ENCODE results near the gene LTBP1.

Gene LTBP1

DNA sequence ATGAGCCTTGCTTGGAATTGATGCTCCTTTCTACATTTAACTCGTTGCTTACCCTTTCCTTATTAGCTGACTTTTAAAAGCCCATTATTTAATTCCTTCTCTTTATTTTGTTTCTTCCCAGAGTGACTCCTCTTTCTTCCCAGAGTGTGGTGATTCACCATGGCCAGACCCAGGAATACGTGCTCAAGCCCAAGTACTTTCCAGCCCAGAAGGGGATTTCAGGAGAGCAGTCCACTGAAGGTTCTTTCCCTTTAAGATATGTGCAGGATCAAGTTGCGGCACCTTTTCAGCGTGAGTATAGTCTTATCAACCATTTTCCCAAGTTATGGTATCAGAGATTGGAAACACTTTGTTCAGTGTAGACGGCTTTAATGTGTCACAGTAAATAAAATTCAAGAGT is 163.7 kb downstream of the LTBP1 start:
- Histone ChIP-seq H3K4me3 (ENCODE audit: extremely low read depth, insufficient read depth, low read length, poor library complexity, severe bottlenecking) (no peak overlapping the region), H3K4me1 (ENCODE audit: control insufficient read depth, insufficient read depth, low read length, poor library complexity, severe bottlenecking) (peaks cover 34% of the 10 kb centered on the region), H3K27ac (ENCODE audit: low read depth, low read length, severe bottlenecking) (no peak overlapping the region), H3K9me3 (ENCODE audit: control insufficient read depth, low read length) (no peaks in the 10 kb centered on the region), H3K36me3 (ENCODE audit: control insufficient read depth, insufficient read depth, low read length) (peaks cover 10% of the 10 kb centered on the region)
- WGBS, 2 experiments (ENCODE audit: insufficient coverage in 2 of 2), result 94 to 100% methylated on average over 2 to 4 of the region's 5 CpGs

GRCh38 chr2:33111002-33111446 is 164.3 kb downstream of the LTBP1 start:
- Histone ChIP-seq H3K4me1 (ENCODE audit: control insufficient read depth, insufficient read depth, low read length, poor library complexity, severe bottlenecking) (peaks cover 34% of the 10 kb centered on the region), H3K9me3 (ENCODE audit: control insufficient read depth, low read length) (no peaks in the 10 kb centered on the region), H3K4me3 (ENCODE audit: extremely low read depth, insufficient read depth, low read length, poor library complexity, severe bottlenecking) (no peak overlapping the region), H3K27ac (ENCODE audit: low read depth, low read length, severe bottlenecking) (no peak overlapping the region), H3K36me3 (ENCODE audit: control insufficient read depth, insufficient read depth, low read length) (peaks cover 10% of the 10 kb centered on the region)
- WGBS, 2 experiments (ENCODE audit: insufficient coverage in 2 of 2), result 88 to 91% methylated on average over 7 to 10 of the region's 10 CpGs

- 100% methylated on average over 1 of the region's 2 CpGs; no CpG with 5 or more reads in 1 of the 2 experiments for WGBS, 2 experiments (ENCODE audit: insufficient coverage in 2 of 2)
- no peaks in the 10 kb centered on the region for H3K9me3 ChIP-seq (ENCODE audit: control insufficient read depth, low read length)
- peaks cover 12% of the 10 kb centered on the region for H3K4me1 ChIP-seq (ENCODE audit: control insufficient read depth, insufficient read depth, low read length, poor library complexity, severe bottlenecking)
- peaks cover 10% of the 10 kb centered on the region for H3K36me3 ChIP-seq (ENCODE audit: control insufficient read depth, insufficient read depth, low read length)
- H3K4me3 ChIP-seq (ENCODE audit: extremely low read depth, insufficient read depth, low read length, poor library complexity, severe bottlenecking), result no peak overlapping the region
- H3K27ac ChIP-seq (ENCODE audit: low read depth, low read length, severe bottlenecking), result no peak overlapping the region
Observed at GRCh38 chr2:33115196-33115595, 168.4 kb downstream of the LTBP1 start.

DNA sequence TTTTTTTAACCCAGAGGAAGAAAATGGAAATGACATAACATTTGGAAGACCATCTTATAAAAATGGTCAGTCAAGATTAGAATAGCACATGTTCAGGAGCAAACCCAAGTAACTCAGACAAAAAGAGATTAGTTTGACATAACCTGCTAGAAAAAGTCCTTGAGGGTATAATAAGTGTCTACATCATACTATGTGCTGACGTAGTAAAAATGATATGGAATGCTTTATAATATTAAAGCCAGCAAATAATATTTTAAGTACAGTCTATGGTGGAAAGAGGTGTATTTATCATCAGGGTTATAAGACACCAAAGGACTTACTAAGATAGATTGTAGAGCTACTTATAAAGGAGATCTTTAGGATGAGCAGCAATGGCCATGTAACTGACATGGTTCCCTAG is 169.0 kb downstream of the LTBP1 start:
- Histone ChIP-seq H3K36me3 (ENCODE audit: control insufficient read depth, insufficient read depth, low read length) (peaks cover 6% of the 10 kb centered on the region), H3K27ac (ENCODE audit: low read depth, low read length, severe bottlenecking) (no peak overlapping the region), H3K9me3 (ENCODE audit: control insufficient read depth, low read length) (no peaks in the 10 kb centered on the region), H3K4me1 (ENCODE audit: control insufficient read depth, insufficient read depth, low read length, poor library complexity, severe bottlenecking) (peaks cover 7% of the 10 kb centered on the region), H3K4me3 (ENCODE audit: extremely low read depth, insufficient read depth, low read length, poor library complexity, severe bottlenecking) (no peak overlapping the region)
- no CpG with 5 or more reads among the region's 1 CpG for WGBS, 2 experiments (ENCODE audit: insufficient coverage in 2 of 2)

DNA sequence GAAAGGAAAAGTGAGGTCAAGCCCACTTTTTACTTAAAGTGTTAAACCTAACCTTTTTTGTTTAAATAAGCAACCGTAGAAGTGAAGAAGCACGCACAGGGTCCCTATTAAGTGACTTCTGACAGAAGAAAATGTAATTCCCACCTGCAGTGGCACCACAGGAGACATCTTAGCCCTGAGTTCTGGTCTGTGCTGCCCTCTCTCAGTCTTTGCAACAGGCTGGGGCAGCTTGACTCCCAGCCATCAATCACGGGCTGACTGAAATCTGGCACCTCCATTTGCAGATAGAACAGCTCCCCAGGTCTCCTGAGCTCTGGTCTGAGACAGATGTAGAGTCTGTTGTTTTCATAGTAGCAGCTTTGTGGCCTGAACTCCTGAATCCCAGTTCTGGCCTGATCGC is 170.0 kb downstream of the LTBP1 start:
- WGBS, 2 experiments (ENCODE audit: insufficient coverage in 2 of 2), result 49 to 60% methylated on average over 2 to 3 of the region's 4 CpGs

DNA sequence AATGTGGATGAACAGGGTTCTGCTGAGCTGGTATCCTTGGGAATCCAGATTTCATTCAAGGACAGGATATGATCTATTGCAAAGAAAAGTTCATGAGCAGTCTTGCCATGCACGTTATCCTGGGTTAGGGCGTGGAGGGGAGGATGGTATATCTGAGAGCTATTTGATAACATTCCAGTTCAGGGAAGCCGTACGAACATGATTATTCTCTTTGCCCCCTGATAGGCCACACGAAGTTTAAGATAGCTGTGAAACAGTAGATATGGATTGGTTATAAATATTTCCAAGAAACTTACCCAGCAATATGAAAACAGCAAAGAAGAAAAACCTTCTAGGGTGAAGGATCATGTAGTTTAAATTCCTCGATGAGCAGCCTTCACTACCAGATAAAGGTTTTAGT is 171.9 kb downstream of the LTBP1 start:
- Histone ChIP-seq H3K4me1 (ENCODE audit: control insufficient read depth, insufficient read depth, low read length, poor library complexity, severe bottlenecking) (no peaks in the 10 kb centered on the region), H3K27ac (ENCODE audit: low read depth, low read length, severe bottlenecking) (no peak overlapping the region), H3K36me3 (ENCODE audit: control insufficient read depth, insufficient read depth, low read length) (no peaks in the 10 kb centered on the region), H3K4me3 (ENCODE audit: extremely low read depth, insufficient read depth, low read length, poor library complexity, severe bottlenecking) (no peak overlapping the region), H3K9me3 (ENCODE audit: control insufficient read depth, low read length) (no peaks in the 10 kb centered on the region)
- WGBS, 2 experiments (ENCODE audit: insufficient coverage in 2 of 2), result 86 to 92% methylated on average over 2 of the region's 6 CpGs

More for the DNA sequence above, 170.0 kb downstream of the LTBP1 start:
- Histone ChIP-seq H3K4me1 (ENCODE audit: control insufficient read depth, insufficient read depth, low read length, poor library complexity, severe bottlenecking) (no peaks in the 10 kb centered on the region), H3K36me3 (ENCODE audit: control insufficient read depth, insufficient read depth, low read length) (no peaks in the 10 kb centered on the region), H3K9me3 (ENCODE audit: control insufficient read depth, low read length) (no peaks in the 10 kb centered on the region), H3K27ac (ENCODE audit: low read depth, low read length, severe bottlenecking) (no peak overlapping the region), H3K4me3 (ENCODE audit: extremely low read depth, insufficient read depth, low read length, poor library complexity, severe bottlenecking) (no peak overlapping the region)

- Histone ChIP-seq H3K4me3 (ENCODE audit: extremely low read depth, insufficient read depth, low read length, poor library complexity, severe bottlenecking) (no peak overlapping the region), H3K27ac (ENCODE audit: low read depth, low read length, severe bottlenecking) (no peak overlapping the region), H3K4me1 (ENCODE audit: control insufficient read depth, insufficient read depth, low read length, poor library complexity, severe bottlenecking) (peaks cover 1% of the 10 kb centered on the region), H3K9me3 (ENCODE audit: control insufficient read depth, low read length) (no peaks in the 10 kb centered on the region), H3K36me3 (ENCODE audit: control insufficient read depth, insufficient read depth, low read length) (no peaks in the 10 kb centered on the region)
- 96 to 100% methylated on average over 7 to 8 of the region's 10 CpGs for WGBS, 2 experiments (ENCODE audit: insufficient coverage in 2 of 2)
Observed at GRCh38 chr2:33121416-33121815, 174.7 kb downstream of the LTBP1 start.

- no peak overlapping the region for H3K4me3 ChIP-seq (ENCODE audit: extremely low read depth, insufficient read depth, low read length, poor library complexity, severe bottlenecking)
- H3K27ac ChIP-seq (ENCODE audit: low read depth, low read length, severe bottlenecking), result no peak overlapping the region
- no peaks in the 10 kb centered on the region for H3K36me3 ChIP-seq (ENCODE audit: control insufficient read depth, insufficient read depth, low read length)
- H3K9me3 ChIP-seq (ENCODE audit: control insufficient read depth, low read length), result no peaks in the 10 kb centered on the region
- H3K4me1 ChIP-seq (ENCODE audit: control insufficient read depth, insufficient read depth, low read length, poor library complexity, severe bottlenecking), result peaks cover 6% of the 10 kb centered on the region
- WGBS, 2 experiments (ENCODE audit: insufficient coverage in 2 of 2), result 93 to 98% methylated on average over 8 of the region's 10 CpGs
Observed at GRCh38 chr2:33121925-33122324, 175.2 kb downstream of the LTBP1 start.

GRCh38 chr2:33122726-33123125 is 176.0 kb downstream of the LTBP1 start:
- Histone ChIP-seq H3K4me1 (ENCODE audit: control insufficient read depth, insufficient read depth, low read length, poor library complexity, severe bottlenecking) (peaks cover 14% of the 10 kb centered on the region), H3K4me3 (ENCODE audit: extremely low read depth, insufficient read depth, low read length, poor library complexity, severe bottlenecking) (no peak overlapping the region), H3K27ac (ENCODE audit: low read depth, low read length, severe bottlenecking) (no peak overlapping the region), H3K9me3 (ENCODE audit: control insufficient read depth, low read length) (no peaks in the 10 kb centered on the region), H3K36me3 (ENCODE audit: control insufficient read depth, insufficient read depth, low read length) (no peaks in the 10 kb centered on the region)
- WGBS, 2 experiments (ENCODE audit: insufficient coverage in 2 of 2), result 91 to 93% methylated on average over 3 of the region's 3 CpGs

- peaks cover 19% of the 10 kb centered on the region for H3K4me1 ChIP-seq (ENCODE audit: control insufficient read depth, insufficient read depth, low read length, poor library complexity, severe bottlenecking)
- no peak overlapping the region for H3K27ac ChIP-seq (ENCODE audit: low read depth, low read length, severe bottlenecking)
- H3K9me3 ChIP-seq (ENCODE audit: control insufficient read depth, low read length), result no peaks in the 10 kb centered on the region
Observed at GRCh38 chr2:33123216-33123615, 176.5 kb downstream of the LTBP1 start.

DNA sequence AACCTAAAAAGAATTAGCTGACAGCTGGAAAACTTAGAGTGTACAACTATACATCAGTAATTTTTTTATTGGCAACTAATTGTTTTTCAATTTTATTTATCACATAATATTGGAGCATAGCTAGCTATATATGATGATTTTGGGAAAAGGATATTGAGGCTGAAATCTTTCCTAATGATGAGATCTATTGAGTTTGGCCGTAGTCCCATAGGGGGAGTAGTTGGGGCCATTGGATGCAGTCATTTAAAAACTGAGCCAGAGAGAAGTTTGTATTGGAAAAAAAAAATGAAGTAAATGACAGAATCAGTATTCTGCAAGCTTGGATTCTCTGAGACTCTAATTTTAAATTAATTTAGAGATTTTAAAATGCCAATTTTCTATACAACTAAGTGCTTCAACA is 179.8 kb downstream of the LTBP1 start:
- no peak overlapping the region for H3K27ac ChIP-seq (ENCODE audit: low read depth, low read length, severe bottlenecking)
- H3K4me1 ChIP-seq (ENCODE audit: control insufficient read depth, insufficient read depth, low read length, poor library complexity, severe bottlenecking), result peaks cover 28% of the 10 kb centered on the region
- no peak overlapping the region for H3K4me3 ChIP-seq (ENCODE audit: extremely low read depth, insufficient read depth, low read length, poor library complexity, severe bottlenecking)
- WGBS, 2 experiments (ENCODE audit: insufficient coverage in 2 of 2), result 100% methylated on average over 1 of the region's 1 CpG
- H3K9me3 ChIP-seq (ENCODE audit: control insufficient read depth, low read length), result no peaks in the 10 kb centered on the region
- no peaks in the 10 kb centered on the region for H3K36me3 ChIP-seq (ENCODE audit: control insufficient read depth, insufficient read depth, low read length)

More at GRCh38 chr2:33123216-33123615, 176.5 kb downstream of the LTBP1 start:
- Histone ChIP-seq H3K4me3 (ENCODE audit: extremely low read depth, insufficient read depth, low read length, poor library complexity, severe bottlenecking) (no peak overlapping the region), H3K36me3 (ENCODE audit: control insufficient read depth, insufficient read depth, low read length) (no peaks in the 10 kb centered on the region)

All from mesodermal cell (in vitro differentiated cells).